Measurements from ENCODE around the gene DPYSL5. TPM values are rescaled to one million over a fixed set of nuclear protein-coding genes. Genes with fewer than 3 reads are reported as not detected.
A peak's percentile ranks its signal among the peaks of the same experiment; 100 is the strongest.

The DPYSL5 gene
- total and polyA plus RNA-seq, 10 of the 15 experiments (the other 5 are each of a cell fraction or from before 2014, with no cell fraction given): not detected

GRCh38 chr2:26809876-26810577 lies 37.9 kb upstream of the DPYSL5 start:
- FAIRE-seq (peak; percentile 62), ATAC-seq (peak; percentile 45), DNase-seq (ENCODE audit: low read depth, low spot score) (no peak)
- in situ Hi-C loops (cut with MboI) (no loop called here), intact Hi-C loops (cut with micrococcal nuclease; ENCODE audit: unreplicated experiment) (no loop called here)
- H3K79me2 ChIP-seq (ENCODE audit: control insufficient read depth, insufficient read depth, low read length): no peaks in the 10 kb centered on the region
- no peak overlapping the region for H3K4me2 ChIP-seq (ENCODE audit: control insufficient read depth, insufficient read depth)
- CTCF ChIA-PET: interaction anchor here (1.0 kb wide), 1 partner anchor 12 kb away, joined by 4 read pairs; no protein-coding TSS in a partner anchor
- no peak overlapping the region for H2AFZ ChIP-seq (ENCODE audit: control insufficient read depth, low read depth, low read length)
- no peaks in the 10 kb centered on the region for H3K4me1 ChIP-seq (ENCODE audit: control insufficient read depth, insufficient read depth, low read length)
- no TSS peak for BruUV-seq (replicated peaks)
- POLR2A ChIA-PET: no interaction called here
- no peaks in the 10 kb centered on the region for H3K9me3 ChIP-seq (replicated peaks; ENCODE audit: control insufficient read depth, insufficient read depth, low read length)
- no peaks in the 10 kb centered on the region for H3K27me3 ChIP-seq (replicated peaks in 1 of 2; ENCODE audit: control insufficient read depth in 2 of 2, insufficient read depth in 2 of 2, low read length in 1 of 2)
- H3K27ac ChIP-seq (ENCODE audit: control insufficient read depth, insufficient read depth): no peak overlapping the region
- no peaks in the 10 kb centered on the region for H3K36me3 ChIP-seq (ENCODE audit: control insufficient read depth in 2 of 2, insufficient read depth in 2 of 2, low read length in 1 of 2)
- TF ChIP-seq ZZZ3 (IDR thresholded peaks at IDR 0.05; ENCODE audit: control insufficient read depth, insufficient read length, low read depth): no peak
- TF ChIP-seq IKZF1 (conservative IDR thresholded peaks at IDR 0.05): no peak
- no peak for TF ChIP-seq SIN3A (IDR thresholded peaks at IDR 0.05; ENCODE audit: low read depth, low read length)
- peak; percentile 25; the same call in 1 of the 2 replicates for TF ChIP-seq SPI1 (IDR thresholded peaks at IDR 0.05; ENCODE audit: borderline replicate concordance, insufficient read depth, low read depth, low read length)
- H4K20me1 ChIP-seq (ENCODE audit: control insufficient read depth, insufficient read depth): no peaks in the 10 kb centered on the region
- H3K9ac ChIP-seq (ENCODE audit: control insufficient read depth, insufficient read depth, low read length): no peak overlapping the region
- SMC1A ChIA-PET (ENCODE audit: uncharacterized antibody, unreplicated experiment): no interaction called here
- RAD21 ChIA-PET (ENCODE audit: unreplicated experiment): no interaction called here
- WGBS (ENCODE audit: insufficient coverage, insufficient replicate concordance, low lambda C conversion rate, missing lambda C conversion rate): 35% methylated on average over 6 of the region's 6 CpGs
- no peak overlapping the region for H3K4me3 ChIP-seq

GRCh38 chr2:26811261-26811660 lies 36.7 kb upstream of the DPYSL5 start:
- H3K4me1 ChIP-seq (ENCODE audit: control insufficient read depth, insufficient read depth, low read length): no peaks in the 10 kb centered on the region
- no peaks in the 10 kb centered on the region for H3K36me3 ChIP-seq (ENCODE audit: control insufficient read depth in 2 of 2, insufficient read depth in 2 of 2, low read length in 1 of 2)
- H3K27ac ChIP-seq (ENCODE audit: control insufficient read depth, insufficient read depth): no peak overlapping the region
- H3K9ac ChIP-seq (ENCODE audit: control insufficient read depth, insufficient read depth, low read length): no peak overlapping the region
- no peak overlapping the region for H2AFZ ChIP-seq (ENCODE audit: control insufficient read depth, low read depth, low read length)
- FAIRE-seq (no peak), ATAC-seq (no peak), DNase-seq (ENCODE audit: low read depth, low spot score) (no peak)
- H4K20me1 ChIP-seq (ENCODE audit: control insufficient read depth, insufficient read depth): no peaks in the 10 kb centered on the region
- RAD21 ChIA-PET (ENCODE audit: unreplicated experiment): no interaction called here
- in situ Hi-C loops (cut with MboI): no loop called here
- H3K4me2 ChIP-seq (ENCODE audit: control insufficient read depth, insufficient read depth): no peak overlapping the region
- TF ChIP-seq NKRF (conservative IDR thresholded peaks at IDR 0.05) (no peak), POLR2AphosphoS2 (IDR thresholded peaks at IDR 0.05; ENCODE audit: low read depth, low read length) (no peak)
- 13% methylated on average over 8 of the region's 8 CpGs for WGBS (ENCODE audit: insufficient coverage, insufficient replicate concordance, low lambda C conversion rate, missing lambda C conversion rate)
- no peaks in the 10 kb centered on the region for H3K9me3 ChIP-seq (replicated peaks; ENCODE audit: control insufficient read depth, insufficient read depth, low read length)
- POLR2A ChIA-PET: no interaction called here
- no TSS peak for BruUV-seq (replicated peaks)
- no peaks in the 10 kb centered on the region for H3K27me3 ChIP-seq (replicated peaks in 1 of 2; ENCODE audit: control insufficient read depth in 2 of 2, insufficient read depth in 2 of 2, low read length in 1 of 2)
- no peak overlapping the region for H3K4me3 ChIP-seq
- no peaks in the 10 kb centered on the region for H3K79me2 ChIP-seq (ENCODE audit: control insufficient read depth, insufficient read depth, low read length)
- SMC1A ChIA-PET (ENCODE audit: uncharacterized antibody, unreplicated experiment): no interaction called here
- CTCF ChIA-PET: no interaction called here
- intact Hi-C loops (cut with micrococcal nuclease; ENCODE audit: unreplicated experiment): no loop called here

All from GM12878 (cell line).